Measurements from ENCODE around the gene PHOSPHO2.

Gene PHOSPHO2

GRCh38 chr2:169716238-169716886, 22.1 kb downstream of the PHOSPHO2 start:
- DNase-seq, result no peak

GRCh38 chr2:169716938-169717690, 22.8 kb downstream of the PHOSPHO2 start:
- peak in 3 of 56 donors; percentile 15 to 48 (median 19) for DNase-seq

- DNase-seq, result no peak
These were observed 23.4 kb downstream of the PHOSPHO2 start for GRCh38 chr2:169717691-169718063.

- DNase-seq, result no peak
These were observed 24.7 kb downstream of the PHOSPHO2 start for GRCh38 chr2:169718930-169719504.

GRCh38 chr2:169721016-169721415, 26.7 kb downstream of the PHOSPHO2 start:
- peak in 1 of 56 donors; percentile 8 for DNase-seq

- DNase-seq, result no peak
These were observed 32.8 kb downstream of the PHOSPHO2 start for GRCh38 chr2:169727065-169727464.

- DNase-seq, result no peak
These were observed 35.0 kb downstream of the PHOSPHO2 start for GRCh38 chr2:169729274-169729605.

- DNase-seq, result no peak
These were observed 37.8 kb downstream of the PHOSPHO2 start for GRCh38 chr2:169732075-169732474.

- DNase-seq, result peak in 1 of 56 donors; percentile 20
These were observed 38.5 kb downstream of the PHOSPHO2 start for GRCh38 chr2:169732583-169733358.

GRCh38 chr2:169734169-169734847, 40.0 kb downstream of the PHOSPHO2 start:
- DNase-seq, result peak in 6 of 56 donors; percentile 16 to 57 (median 22)

- no peak for DNase-seq
These were observed 41.4 kb downstream of the PHOSPHO2 start for GRCh38 chr2:169735623-169736022.

GRCh38 chr2:169736902-169737301, 42.6 kb downstream of the PHOSPHO2 start:
- DNase-seq, result no peak

- DNase-seq, result no peak
These were observed 44.4 kb downstream of the PHOSPHO2 start for GRCh38 chr2:169738566-169739229.

GRCh38 chr2:169739351-169739750, 45.1 kb downstream of the PHOSPHO2 start:
- DNase-seq, result no peak

- peak in 38 of 56 donors; percentile 2 to 67 (median 27) for DNase-seq
These were observed 49.3 kb downstream of the PHOSPHO2 start for GRCh38 chr2:169743549-169743948.

GRCh38 chr2:169746240-169746639, 52.0 kb downstream of the PHOSPHO2 start:
- no peak for DNase-seq

- no peak for DNase-seq
These were observed 54.0 kb downstream of the PHOSPHO2 start for GRCh38 chr2:169748319-169748718.

Measured in amygdala (tissue), 56 donors.